HG02840 (cell line): ENCODE measurements around the gene DALRD3.

Source experiments
- ATAC-seq: cut with Tn5 transposase; IDR thresholded peaks from one replicate; pipeline ENCODE4 v1.9.1; 2021; ENCODE audit warnings: mild to moderate bottlenecking, moderate library complexity, moderate number of reproducible peaks; ENCODE audit not compliant: unreplicated experiment, low FRiP score

Gene DALRD3

DNA sequence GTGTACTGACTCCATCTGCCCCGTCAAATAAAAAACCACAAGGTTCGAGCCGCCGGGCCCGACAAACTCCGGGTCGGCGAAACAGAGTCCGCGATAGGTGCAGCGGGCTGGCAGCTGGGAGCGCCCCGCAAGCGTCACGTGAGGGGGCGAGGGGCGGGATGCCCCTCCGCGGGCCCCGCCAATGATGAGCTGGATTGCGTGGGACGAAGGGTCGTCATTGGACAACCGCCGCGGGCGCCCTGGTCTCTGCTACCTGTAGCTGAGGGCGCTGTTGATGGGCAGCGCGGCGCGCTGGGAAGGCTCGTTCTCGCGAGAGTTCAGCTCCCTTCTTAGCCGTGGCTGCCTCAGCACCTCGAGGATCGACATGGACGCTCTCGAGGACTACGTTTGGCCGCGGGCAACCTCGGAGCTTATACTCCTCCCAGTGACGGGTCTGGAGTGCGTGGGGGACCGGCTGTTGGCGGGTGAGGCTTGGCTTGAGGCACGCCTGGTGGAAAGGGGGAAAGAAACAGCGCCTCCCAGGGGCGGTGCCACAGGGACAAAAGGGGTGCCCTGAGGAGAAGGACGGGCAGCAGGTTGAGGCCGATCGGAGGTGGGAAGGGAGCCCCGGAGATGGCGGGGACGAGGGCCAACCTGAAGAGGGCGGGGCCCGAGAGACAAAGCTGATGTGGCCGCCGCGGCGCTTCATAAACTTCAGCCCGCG is 11.2 kb downstream of the DALRD3 start, which contains the start of gene WDR6:
TSS of gene WDR6 (plus strand) at position 324 of the 703 bp plus-strand sequence. CDS start at position 365, 41 bp downstream.
- peak; percentile 87 for ATAC-seq

DNA sequence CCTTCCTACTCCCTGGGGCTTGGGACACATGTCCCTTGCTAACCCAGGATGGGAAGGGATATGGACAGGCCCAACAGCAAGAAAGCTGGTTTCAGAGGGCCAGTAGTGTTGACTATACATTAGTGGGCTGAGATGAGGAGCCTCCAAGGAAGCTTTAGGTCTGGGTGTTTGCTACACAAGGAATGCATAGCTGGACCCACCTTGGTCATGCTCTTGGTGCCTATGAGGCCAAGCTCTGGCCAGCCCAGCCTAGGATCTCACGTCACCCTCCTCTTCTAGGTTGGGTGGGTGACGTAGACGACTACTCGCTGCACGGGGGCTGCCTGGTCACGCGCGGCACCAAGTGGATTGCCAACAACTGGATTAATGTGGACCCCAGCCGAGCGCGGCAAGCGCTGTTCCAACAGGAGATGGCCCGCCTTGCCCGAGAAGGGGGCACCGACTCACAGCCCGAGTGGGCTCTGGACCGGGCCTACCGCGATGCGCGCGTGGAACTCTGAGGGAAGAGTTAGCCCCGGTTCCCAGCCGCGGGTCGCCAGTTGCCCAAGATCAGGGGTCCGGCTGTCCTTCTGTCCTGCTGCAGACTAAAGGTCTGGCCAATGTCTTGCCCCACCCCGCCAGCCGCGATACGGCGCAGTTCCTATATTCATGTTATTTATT is 11.8 kb downstream of the DALRD3 start:
- ATAC-seq, result peak; percentile 6

DNA sequence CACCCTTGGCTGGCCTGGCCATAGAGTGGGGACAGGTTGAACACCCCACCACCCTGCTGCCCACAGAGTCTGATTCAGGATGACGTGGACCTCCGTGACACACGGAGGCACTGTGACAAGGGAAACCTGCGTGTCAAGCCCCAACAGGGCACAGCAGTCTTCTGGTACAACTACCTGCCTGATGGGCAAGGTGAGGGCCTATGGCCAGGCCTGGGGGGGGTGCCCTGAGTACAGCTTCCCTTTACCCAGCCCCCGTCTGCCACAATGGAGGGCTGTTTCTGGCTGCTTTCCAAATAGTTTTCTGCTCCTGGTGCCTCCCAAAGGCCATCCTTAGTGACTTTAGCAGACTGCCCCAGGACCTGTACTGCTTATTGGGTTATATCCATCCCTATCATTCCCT is 12.4 kb downstream of the DALRD3 start:
- no peak for ATAC-seq

- no peak for ATAC-seq
Observed at GRCh38 chr3:49005303-49005680, 13.1 kb downstream of the DALRD3 start.

GRCh38 chr3:49004352-49005302 is 13.8 kb downstream of the DALRD3 start:
- no peak for ATAC-seq

GRCh38 chr3:49001155-49001554 is 17.2 kb downstream of the DALRD3 start:
- ATAC-seq, result no peak

DNA sequence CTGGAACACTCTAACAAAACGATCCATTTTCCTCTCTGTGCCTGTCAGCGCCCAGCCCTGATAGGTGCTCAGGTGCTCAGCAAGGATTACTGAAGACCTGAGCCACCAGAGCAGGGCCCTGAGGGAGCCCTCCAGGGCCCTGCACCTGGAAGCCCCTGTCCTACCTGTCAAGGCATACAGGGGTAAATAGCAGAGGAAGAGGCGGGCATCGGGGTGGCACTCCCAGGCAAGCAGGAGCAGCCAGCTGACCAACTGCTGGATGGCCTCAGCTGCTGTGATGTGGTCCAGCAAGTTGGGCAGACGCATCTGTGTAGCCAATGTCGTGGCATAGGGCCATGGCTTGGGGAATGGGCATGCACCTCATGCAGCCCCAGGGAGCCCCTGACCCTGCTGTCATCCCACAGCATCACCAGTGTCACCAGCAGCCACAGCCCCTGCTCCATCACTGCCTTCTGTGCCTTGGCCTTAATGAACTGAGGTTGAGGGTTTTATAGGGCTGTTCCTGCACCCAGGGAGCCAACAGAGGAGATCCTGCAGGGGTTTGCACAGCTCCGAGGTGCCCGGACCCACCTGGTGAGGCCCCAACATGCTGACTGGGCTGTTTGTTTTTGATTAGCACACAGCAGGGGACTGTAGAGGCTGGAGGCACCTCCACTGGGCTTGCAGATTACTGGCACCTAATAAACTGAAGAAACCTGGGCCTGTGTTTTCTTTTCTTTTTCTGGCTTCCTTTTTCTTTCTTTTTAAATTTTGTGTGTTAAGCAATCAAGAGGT is 19.1 kb downstream of the DALRD3 start:
- ATAC-seq, result no peak

GRCh38 chr3:48997714-48998637 is 20.4 kb downstream of the DALRD3 start:
- no peak for ATAC-seq

GRCh38 chr3:48997102-48997635 is 21.2 kb downstream of the DALRD3 start:
- ATAC-seq, result no peak

GRCh38 chr3:48996640-48997039 is 21.7 kb downstream of the DALRD3 start:
- no peak for ATAC-seq

GRCh38 chr3:48993834-48994233 is 24.5 kb downstream of the DALRD3 start:
- no peak for ATAC-seq

DNA sequence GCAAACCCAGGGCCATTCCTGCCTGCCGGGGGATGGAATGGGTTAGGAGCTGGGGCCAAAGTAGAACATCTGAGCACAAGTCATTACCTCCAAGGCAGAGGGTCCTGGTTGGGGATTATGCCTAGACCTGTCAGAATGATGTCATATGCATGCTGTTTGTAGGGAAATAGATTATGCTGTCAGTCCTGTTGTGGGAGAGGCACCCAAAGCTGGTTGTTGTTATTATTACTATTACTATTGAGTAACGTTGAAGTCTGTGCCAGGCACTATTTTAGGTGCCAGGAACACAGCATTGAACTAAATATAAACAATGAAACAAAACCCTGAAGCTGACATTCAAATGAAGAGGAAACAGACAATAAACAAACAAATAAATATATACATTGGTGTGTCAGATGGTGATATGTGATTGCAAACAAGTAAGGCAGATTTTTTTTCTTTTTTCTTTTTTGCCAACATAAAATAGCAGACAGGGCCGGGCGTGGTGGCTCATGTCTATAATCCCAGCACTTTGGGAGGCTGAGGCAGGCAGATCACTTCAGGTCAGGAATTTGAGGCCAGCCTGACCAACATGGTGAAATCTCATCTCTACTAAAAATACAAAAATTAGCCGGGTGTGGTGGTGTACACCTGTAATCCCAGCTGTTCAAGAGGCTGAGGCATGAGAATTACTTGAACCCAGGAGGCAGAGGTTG is 26.4 kb downstream of the DALRD3 start:
- no peak for ATAC-seq

DNA sequence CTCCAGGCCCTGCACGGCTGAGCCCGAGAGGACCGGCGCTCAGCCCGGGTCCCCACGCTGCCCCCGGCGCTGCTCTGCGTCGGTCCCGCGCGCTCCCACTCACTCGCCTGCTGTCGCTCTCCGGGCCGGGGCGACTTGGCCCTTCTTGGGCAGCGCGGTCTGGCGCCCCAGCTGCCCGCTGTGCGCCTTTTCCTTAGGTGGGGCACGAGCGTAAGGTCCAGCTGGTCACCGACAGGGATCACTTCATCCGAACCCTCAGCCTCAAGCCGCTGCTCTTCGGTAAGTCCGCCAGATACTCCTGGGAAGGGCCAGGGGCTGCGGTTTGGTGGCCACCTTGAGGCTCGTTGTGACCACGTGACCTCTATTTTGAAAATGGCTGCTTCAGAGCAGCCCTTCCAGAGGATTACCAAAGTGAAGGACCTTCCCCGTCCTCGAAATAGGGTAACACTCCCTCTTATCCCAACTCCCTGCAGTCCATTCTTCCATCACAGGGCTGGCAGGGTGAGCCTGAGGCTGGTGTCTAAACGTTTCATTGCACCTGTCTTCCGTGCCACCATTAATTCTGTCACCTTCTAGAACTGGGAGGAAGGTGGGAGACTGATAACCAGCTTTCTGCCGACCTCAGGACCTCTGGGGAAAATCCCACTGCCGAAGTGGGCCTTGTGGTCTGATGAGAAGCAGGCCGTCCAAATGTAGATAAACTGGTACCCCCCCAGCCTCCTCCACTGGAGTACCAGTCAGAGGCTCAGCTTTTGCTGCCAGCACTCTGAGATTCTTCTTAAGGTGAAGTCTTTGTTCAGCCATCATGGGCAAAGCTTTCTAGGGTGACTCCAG is 27.5 kb downstream of the DALRD3 start:
- ATAC-seq, result no peak

- ATAC-seq, result no peak
Observed at GRCh38 chr3:48989796-48990635, 28.4 kb downstream of the DALRD3 start, which contains the start of gene P4HTM. TSS of gene P4HTM (plus strand) at chr3:48990241. CDS start at chr3:48990257, 16 bp downstream.

- ATAC-seq, result no peak
Observed at GRCh38 chr3:48989126-48989795, 29.1 kb downstream of the DALRD3 start.

DNA sequence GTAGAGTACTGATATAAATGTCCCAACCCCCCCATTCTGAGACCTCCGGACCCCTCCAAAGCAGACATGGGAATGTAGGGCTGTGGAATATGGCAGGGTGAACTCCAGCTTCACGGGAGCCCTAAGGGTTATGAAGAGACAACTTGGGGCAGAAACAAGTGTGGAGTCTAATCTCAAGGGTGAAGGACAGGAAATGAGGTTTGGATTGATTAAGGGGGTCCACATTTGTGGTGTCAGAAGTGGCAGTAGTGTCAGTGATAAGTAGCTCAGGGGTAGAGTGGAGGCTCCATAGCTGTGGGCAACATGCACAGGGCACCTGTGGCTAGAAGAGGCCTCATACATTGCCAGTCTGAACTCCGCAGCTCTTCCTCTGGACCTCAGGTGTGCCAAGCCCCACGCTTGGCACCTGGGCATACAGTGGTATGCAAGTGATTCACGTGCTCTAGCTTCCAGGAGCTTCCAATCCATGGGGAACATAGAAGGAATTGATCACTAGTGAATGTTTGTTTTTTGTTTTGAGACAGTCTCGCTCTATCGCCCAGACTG is 32.5 kb downstream of the DALRD3 start:
- no peak for ATAC-seq
